HG02970 (cell line): Measurements from ENCODE around the gene HERPUD2.

Experiments
- ATAC-seq: cut with Tn5 transposase; IDR thresholded peaks from one replicate; pipeline ENCODE4 v1.9.1; 2021; ENCODE audit warnings: mild to moderate bottlenecking, moderate library complexity, moderate number of reproducible peaks; ENCODE audit not compliant: unreplicated experiment, low FRiP score

Gene HERPUD2, protein sequence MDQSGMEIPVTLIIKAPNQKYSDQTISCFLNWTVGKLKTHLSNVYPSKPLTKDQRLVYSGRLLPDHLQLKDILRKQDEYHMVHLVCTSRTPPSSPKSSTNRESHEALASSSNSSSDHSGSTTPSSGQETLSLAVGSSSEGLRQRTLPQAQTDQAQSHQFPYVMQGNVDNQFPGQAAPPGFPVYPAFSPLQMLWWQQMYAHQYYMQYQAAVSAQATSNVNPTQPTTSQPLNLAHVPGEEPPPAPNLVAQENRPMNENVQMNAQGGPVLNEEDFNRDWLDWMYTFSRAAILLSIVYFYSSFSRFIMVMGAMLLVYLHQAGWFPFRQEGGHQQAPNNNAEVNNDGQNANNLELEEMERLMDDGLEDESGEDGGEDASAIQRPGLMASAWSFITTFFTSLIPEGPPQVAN

DNA sequence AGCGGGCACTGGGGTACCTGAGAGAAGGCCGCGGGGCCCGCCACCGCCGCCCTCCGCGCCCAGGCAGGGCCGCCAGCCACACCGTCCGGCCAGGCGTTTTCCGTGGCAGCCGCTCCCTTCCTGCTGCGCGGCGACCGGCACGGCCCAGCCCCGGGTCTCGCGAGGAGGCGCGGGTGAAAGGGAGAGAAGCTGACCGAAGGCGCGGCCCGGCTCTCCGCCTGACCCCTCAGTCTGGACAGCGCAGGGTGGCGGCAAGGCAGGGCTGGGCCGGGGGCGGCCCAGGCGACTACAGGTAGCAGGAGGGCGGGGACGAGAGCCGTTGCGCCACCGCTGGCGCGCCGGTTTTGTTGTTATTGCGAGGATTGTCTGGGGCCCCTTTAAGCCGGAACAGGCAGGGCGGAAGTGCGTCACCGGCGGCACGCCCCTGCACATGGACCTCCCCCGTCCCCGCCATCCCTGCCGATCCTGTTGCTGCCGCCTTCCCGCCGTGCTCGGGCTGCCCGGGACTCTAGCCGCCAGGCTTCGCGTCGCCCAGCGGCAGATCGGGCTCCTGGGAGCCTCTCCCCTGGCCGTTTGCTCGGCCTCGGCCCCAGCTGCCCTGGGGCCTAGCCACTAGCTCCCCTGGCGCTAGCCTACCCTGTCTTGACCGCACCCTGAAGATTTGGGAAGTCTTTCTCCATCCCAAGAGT is at the start of gene HERPUD2:
HERPUD2 (minus strand) TSS at position 352 of the 689 bp plus-strand sequence. CDS start 805 bp downstream, outside the sequence.
- ATAC-seq = peak; percentile 86

DNA sequence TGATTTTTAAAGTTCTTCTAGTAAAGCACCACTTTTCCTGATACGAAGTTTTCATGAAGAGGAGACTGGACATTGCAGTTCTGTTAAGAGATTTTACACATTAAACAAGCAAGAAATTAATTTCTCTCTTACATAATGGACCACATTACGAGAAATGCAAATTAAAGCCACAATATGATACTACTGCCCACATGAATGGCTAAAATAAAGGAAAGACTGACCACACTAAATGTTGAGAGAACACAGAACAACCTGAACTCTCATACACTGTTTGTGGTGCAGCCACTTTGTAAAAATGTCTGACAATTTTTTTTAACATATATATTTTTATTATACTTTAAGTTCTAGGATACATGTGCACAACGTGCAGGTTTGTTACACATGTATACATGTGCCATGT is 44.0 kb upstream of the HERPUD2 start:
- no peak for ATAC-seq

DNA sequence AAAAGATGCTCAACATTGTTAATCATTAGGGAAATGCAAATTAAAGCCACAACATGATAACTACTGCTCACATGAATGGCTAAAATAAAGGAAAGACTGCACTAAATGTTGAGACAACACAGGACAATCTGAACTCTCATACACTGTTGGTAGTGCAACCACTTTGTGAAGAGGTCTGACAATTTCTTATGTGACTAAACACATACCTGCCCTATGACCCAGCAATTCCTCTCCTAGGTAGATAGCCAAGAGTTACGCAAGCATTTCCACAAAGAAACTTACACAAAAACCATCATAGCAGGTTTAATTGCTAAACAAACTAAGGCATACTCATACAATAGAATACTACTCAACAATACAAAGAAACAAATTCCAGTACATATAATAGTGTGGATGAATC is 41.8 kb upstream of the HERPUD2 start:
- ATAC-seq = no peak

DNA sequence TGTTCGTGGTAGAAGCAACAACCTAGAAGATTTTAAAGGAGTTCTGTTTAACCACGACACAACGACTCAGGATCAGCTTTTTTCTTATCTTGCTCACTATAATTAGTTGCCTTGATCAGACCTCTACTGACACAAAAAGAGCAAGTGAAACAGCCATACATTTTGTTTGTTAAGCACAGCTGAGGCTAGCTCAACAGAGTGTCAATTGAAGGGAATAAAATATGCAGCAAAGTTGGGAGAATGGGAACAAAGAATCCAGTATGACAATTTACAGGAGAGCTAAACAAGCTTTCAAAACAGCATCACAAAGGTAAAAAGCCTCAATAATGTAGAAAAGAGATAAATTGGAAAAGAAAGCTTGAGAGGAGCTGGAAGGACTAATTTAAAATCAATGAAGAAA is 40.5 kb upstream of the HERPUD2 start:
- no peak for ATAC-seq

DNA sequence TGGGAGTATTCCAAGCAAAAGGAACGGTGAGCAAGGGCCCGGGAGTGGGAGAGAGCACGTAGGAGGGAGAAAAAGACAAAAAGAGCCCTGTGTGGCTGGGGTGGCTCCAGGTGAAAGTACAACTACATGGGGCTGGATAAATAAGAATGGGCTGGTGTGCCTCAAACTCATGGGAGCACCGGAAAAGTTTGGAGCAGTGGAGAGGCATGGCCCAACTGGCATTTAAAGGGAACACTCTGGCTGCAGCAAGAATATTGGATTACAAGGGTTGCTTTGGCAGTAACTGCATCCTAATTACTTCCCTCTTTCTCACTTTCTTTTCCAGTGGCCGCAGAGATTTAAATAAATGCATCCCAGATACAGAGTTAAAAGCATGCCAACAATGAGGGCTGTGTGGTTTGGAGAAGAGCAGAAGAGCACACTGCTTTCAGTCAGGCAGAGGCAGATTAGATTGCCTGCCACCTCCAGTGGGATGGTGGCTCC is 39.1 kb upstream of the HERPUD2 start:
- no peak for ATAC-seq

DNA sequence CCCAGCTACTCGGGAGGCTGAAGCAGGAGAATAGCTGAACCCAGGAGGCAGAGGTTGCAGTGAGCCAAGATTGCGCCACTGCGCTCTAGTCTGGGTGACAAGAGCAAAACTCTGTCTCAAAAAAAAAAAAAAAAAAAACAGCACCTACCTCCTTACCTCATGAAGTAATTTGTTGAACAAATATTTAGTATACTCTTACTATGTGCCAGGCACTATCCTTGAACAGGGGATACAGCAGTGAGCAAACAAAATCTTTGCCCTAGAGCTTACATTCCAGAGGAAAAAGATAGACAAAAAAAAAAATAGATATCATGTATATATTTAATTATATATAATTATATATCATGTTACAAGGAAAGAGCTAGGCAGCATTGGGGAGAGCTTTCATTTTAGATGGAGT is 36.4 kb upstream of the HERPUD2 start:
- no peak for ATAC-seq

DNA sequence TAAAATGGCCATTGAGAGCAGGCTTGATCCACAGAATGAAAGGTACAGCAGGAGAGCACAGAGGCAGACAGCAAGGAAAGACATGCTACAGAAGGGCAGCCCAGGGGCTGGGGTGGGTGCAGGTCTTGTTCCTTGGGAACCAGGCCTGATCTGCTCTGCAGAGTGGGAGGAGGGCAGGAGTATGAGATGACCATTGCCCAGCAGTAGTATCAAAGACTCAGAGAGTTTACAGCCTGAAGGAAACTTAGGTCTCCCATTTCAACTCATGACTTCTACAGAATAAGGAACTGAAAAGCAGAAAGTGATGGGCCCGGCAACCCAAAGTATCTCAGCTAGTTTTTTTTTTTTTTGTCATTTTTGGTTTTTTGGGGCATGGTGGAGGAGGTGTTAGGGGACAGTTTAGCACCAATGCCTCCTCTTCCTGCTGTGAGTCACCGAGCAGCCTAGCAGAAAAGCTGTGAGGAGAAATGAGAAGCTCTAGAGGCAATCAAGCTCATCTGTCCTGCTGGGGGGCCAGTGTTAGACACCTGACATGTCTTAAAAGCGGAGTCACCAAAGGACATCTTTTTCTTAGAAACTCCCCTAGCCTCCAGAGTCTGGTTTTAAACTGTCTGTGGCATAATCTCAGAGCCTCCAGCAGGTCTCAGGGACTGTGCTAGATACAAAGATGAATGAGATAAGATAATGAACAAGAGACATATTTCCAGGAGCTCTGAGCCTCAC is 34.3 kb upstream of the HERPUD2 start:
- peak; percentile 48 for ATAC-seq

DNA sequence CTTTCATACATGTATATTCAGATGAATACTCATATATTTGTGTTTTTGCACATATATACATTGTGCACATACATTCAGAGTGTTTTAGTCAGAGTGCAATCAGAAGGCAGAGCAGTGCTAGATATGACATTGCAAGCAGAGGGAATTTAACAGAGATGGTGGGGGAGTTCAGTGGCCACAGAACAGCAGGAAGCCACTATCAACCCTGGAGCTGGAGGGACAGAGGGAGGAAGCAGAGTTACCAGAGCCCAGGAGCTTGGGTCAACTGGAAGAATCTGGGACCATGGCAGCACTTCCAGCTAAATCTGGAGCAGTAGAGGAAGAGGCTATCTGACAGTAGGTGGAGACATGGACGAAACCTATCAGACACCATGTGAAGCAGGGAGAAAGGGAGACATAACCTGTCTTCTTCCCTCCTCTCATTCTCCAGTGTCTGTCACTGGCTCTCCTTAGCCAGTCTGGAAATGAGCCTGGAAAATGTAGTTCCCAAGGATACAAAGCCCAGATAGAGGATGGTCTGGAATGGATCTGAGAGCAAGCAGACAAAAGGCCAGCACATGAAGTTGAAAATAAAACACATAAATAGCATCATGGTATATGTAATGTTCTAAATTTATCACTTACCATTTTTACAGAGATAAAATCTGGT is 33.6 kb upstream of the HERPUD2 start:
- no peak for ATAC-seq

DNA sequence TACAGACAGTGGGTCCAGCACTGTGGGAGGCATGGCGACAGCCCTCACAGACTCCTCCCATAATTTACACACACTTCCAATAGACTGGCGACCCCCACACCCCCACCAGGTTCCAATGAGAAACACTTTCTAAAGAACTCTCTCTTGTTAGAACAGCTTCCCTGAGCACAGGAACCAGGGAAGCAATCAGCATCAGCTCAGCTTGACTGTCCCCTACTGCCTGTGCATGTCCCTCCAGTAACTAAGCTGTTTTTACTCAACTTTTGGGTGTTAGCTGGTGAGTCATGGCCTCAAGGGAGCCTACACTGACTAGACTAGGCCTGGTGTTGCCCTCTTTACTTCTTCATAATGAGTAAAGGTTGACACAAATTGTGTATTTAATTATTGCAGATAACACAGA is 32.6 kb upstream of the HERPUD2 start:
- ATAC-seq = no peak

DNA sequence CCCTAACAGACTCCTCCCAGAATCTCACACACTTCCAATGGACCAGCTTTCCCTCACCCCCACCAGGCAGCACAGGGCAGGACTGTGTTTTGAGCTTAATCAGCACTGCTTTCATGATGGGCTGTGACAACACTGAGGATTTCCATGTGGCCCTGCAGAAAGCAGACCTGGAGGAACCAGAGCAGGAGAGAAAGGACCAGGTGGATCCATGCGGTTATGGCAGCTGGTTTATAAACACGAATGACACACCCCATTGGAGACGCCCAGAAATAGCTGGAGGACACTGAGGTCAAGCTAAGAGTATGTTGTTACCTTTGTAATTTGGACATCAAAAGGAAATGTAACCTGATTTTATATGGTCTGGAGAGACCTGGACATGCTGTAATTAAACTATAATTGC is 31.7 kb upstream of the HERPUD2 start:
- no peak for ATAC-seq

DNA sequence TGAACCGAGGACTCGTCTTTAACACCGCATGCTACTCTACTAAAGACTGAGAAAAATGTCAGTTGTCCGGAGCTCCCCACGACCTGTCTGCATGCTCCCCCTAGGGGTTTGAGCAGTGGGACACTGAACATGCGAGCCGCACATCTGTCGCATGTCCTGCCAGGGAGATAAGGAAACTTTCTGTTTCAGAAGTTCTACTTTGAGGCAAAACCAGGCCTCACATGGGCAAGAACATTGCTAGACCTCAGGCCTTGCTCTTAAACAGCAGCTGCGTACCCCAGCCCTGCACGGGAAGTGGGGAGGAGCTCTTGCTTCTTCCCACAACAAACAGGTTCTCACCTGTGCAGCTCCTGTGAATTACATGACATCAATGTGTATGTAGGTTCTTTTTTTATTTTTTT is 30.3 kb upstream of the HERPUD2 start:
- no peak for ATAC-seq

DNA sequence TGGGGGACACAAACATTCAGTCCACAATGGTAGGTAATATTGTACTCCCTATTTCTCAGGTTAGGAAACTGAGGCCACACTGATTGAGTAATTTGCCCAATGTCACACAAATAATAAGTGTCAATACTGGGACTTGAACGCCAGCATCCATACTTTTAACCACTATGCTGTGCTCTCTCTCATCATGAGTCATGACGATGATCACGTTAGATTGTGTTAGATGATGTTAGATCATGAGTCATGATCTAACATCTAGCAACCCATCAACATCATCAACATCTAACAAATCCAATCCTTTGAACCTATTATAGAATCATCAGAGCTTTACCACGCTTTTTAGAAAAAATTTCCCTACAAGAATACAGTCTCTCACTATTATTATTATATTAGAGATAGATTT is 28.1 kb upstream of the HERPUD2 start:
- ATAC-seq = no peak

DNA sequence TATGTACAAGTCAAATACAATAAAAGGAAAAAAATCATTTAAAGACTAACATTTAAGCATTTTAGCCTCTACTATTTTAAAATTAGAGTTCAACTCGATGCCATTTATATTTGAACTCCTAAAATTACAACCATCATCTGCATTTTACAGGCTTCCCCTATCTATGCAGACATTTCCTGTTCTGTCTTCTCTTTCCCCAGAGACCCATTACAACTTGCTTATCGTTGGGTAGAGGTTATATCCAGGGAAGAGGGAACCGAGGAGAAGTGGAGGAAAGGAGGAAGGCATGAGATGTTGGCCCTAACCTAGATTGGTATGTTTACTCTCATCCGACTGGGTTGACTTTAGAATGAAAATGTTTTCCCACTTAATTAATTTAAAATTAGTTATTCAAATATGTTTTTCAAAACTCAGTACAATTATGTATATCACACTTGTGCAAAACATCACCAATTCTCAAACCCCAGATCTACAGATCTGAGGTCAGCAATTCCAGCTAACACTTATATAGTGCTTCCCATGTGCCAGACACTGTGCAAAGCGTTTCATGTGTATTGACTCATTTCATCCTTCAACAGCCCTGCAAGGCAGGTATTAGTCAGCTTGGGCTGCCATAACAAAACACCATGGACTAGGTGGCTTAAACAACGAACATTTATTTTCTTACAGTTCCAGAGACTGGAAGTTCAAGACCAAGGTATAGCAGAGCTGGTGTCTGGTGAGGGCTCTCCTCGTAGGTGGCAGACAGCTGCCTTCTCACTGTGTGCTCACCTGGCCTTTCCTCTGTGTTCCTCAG is 27.3 kb upstream of the HERPUD2 start:
- no peak for ATAC-seq

DNA sequence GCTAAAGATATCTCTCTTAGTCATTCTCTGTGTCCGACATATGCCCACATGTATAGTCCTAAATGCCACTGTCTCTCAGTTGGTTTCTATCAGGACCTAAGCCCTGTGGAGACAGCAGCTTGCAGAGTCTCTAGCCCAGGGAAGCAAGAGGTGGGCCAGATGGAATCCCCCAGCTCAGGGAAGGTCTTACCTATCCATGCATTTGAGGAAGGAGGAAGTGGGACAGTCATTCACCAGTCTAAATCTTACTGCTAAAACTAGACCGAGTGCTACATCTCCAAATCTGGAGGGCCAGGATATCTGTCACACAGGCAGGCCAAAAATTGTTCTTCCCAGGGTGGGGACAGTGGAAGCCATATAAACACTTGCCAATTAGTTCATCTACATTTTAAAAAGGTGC is 26.4 kb upstream of the HERPUD2 start:
- no peak for ATAC-seq

DNA sequence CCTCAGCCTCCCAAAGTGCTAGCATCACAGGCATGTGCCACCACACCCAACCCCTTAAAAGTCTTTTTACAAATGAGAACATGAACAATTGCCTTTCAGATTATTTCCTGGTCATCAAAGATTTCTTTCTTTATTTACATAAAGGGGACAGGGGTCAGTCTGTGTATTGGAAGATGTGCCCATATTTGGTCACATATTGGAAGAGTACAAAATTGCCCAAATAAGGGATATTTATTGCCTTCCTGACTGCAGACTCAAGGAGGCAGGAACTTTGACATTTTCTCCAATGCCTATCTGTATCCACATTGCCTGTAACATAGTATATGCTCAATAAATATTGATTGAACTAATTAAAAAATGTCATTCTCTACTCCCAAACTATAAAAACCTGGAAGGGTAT is 25.9 kb upstream of the HERPUD2 start:
- ATAC-seq = no peak

DNA sequence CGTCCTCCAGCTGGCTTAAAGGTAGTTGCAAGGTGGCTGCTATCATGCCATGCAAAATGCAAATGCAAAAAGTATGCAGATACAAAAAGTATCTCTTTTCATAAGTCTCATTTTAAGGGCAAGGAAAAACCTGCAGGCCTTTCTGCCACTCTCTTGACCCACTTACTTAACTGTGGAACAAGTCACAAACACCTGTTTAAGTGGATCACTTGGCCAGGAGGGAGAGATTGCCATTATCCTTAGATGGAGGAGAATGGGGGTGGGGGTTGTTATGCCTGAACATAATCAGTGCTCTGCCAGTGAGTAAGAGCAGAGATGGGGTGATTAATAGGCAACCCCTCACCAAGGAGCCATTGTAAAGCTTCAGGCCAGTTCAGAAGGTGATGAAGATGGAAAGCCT is 25.1 kb upstream of the HERPUD2 start:
- ATAC-seq = no peak

DNA sequence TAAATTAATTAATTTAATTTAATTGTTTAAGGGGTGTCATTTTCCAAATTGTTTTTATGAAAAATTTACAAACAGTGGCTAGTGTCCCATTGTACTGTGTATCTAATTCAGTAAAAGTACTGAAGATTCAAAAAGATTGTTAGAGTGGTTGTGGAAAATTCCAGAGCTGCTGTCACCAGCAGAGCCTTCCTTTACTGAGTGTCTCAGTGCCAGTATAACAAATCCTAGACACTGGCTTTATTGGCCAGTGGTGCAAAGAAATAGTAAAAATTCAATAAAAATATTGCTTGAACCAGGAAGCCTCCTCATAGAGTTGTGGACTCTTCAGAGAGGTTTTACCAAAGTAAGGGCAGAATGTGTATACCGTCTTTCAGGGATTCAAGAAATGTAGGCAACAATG is 23.1 kb upstream of the HERPUD2 start:
- no peak for ATAC-seq

DNA sequence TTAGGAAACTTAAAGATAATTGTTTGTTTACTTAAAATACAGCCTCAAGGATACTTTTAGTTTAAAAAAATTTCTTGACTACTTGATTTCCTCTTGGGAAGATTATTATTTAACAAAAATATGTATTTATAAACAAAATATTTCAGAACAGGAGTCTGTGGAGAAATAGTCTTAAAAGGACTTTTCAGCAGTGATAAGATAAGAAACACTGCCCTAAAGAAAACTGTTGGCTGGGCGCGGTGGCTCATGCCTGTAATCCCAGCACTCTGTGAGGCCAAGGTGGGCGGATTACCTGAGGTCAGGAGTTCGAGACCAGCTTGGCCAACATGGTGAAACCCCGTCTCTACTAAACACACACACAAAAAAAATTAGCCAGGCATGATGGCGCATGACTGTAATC is 22.6 kb upstream of the HERPUD2 start:
- no peak for ATAC-seq

DNA sequence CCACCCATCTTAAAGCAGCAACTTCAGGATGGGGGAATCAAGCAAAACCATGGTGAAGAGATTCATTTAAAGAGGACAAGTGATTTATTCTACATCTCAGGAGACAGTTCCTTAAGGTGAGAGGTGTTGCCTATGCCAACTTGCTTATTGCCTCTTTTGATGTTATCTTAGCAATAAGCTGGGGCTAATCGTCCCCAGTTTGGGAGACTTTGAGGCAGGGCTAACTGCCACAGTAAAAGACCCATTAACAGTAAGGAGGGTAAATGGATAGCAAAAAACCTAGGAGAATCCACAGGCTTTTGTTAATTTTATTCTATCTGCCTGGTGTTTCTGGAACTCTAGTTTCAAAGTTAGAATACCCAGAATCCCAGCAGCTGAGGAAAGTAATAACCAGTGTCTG is 22.1 kb upstream of the HERPUD2 start:
- ATAC-seq = no peak
